A549 (cell line): ENCODE measurements around the gene KLHL3. TPM values are rescaled to one million over a fixed set of nuclear protein-coding genes. Genes with fewer than 3 reads are reported as not detected.

ENCODE experiments used
- ATAC-seq, 2 experiments: fragments of 200-7000 bp in 1 of 2; fragments of >200 bp in 1 of 2; cut with Nextera tagmentation in 1 of 2; cut with Tn5 transposase in 1 of 2; 3 replicates each; pipeline versions ENCODE4 v1.8.0 to v1.9.1; 2018 to 2020; ENCODE audit warnings: mild to moderate bottlenecking in 1 of 2, moderate library complexity in 1 of 2
- CTCF ChIA-PET: fragments of 300-600 bp; sonication (Branson Sonifier 250); formaldehyde crosslinking; extraction: SDS; loops from one replicate; lab custom pipeline; 2021; ENCODE audit warnings: antibody characterized with exemption, inconsistent platforms; lab: Yijun Ruan, JAX
- POLR2A ChIA-PET: fragments of 350-600 bp; formaldehyde crosslinking; extraction: SDS; loops from one replicate; lab custom pipeline; 2021; ENCODE audit warnings: antibody characterized with exemption, inconsistent platforms; lab: Yijun Ruan, JAX
- DNase-seq, 2 experiments: peaks; one replicate each; pipeline versions ENCODE4 v3.0.0 to v3.0.0-alpha.2; 2011 to 2016; ENCODE audit warnings: low read depth in 1 of 2, low spot score in 1 of 2
- FAIRE-seq: peaks from 2 replicates; lab custom pipeline; 2011; peaks lifted over from hg19 to GRCh38; lab: Jason Lieb, UNC
- H3K27ac ChIP-seq, 2 experiments: fragments of >200 bp; sonication (Bioruptor Twin); formaldehyde crosslinking; 3 replicates each; pipeline ENCODE4 v1.5.1; 2016 to 2017
- H3K4me1 ChIP-seq: fragments of >200 bp; sonication (Bioruptor Twin); formaldehyde crosslinking; 3 replicates; pipeline ENCODE4 v1.6.1; 2016
- H3K4me2 ChIP-seq: fragments of >200 bp; sonication (Bioruptor Twin); formaldehyde crosslinking; 3 replicates; pipeline ENCODE4 v1.6.1; 2016
- H3K4me3 ChIP-seq: fragments of >200 bp; sonication (Bioruptor Twin); formaldehyde crosslinking; 3 replicates; pipeline ENCODE4 v1.5.1; 2016
- H3K9me3 ChIP-seq: fragments of >200 bp; sonication (Bioruptor Twin); formaldehyde crosslinking; 3 replicates; pipeline ENCODE4 v1.6.1; 2016
- BCL3 ChIP-seq: fragments of >200 bp; sonication (Bioruptor Twin); formaldehyde crosslinking; IDR thresholded peaks from 3 replicates; pipeline ENCODE4 v1.6.1; 2016
- CBX8 ChIP-seq: fragments of 200-600 bp; sonication (generic); IDR thresholded peaks from 2 replicates; pipeline ENCODE4 v1.6.1; 2016
- ESRRA ChIP-seq: fragments of 150-350 bp; IDR thresholded peaks from 2 replicates; pipeline ENCODE4 v1.6.1; 2014; ENCODE audit warnings: mild to moderate bottlenecking, low read length, borderline replicate concordance
- GATA3 ChIP-seq: IDR thresholded peaks from 2 replicates; pipeline ENCODE4 v1.6.1; 2012; ENCODE audit warnings: borderline replicate concordance
- HEYL ChIP-seq: fragments of 250-450 bp; sonication (Bioruptor Pico); IDR thresholded peaks from 2 replicates; pipeline ENCODE4 v1.8.0; 2021; ENCODE audit warnings: mild to moderate bottlenecking, moderate library complexity
- JUN ChIP-seq, 2 experiments: fragments of >200 bp; sonication (Bioruptor Twin); formaldehyde crosslinking; IDR thresholded peaks; 2 replicates in 1 of 2; 3 replicates in 1 of 2; pipeline ENCODE4 v1.6.1; 2016 to 2017
- KDM1A ChIP-seq: fragments of 200-600 bp; sonication (generic); IDR thresholded peaks from 2 replicates; pipeline ENCODE4 v1.6.1; 2016; ENCODE audit warnings: low read depth, mild to moderate bottlenecking
- MAFK ChIP-seq: fragments of 450-650 bp; IDR thresholded peaks from 2 replicates; pipeline ENCODE4 v1.6.1; 2014; ENCODE audit not compliant: partially characterized antibody
- MAZ ChIP-seq: fragments of 150-350 bp; IDR thresholded peaks from 2 replicates; pipeline ENCODE4 v1.6.1; 2014; ENCODE audit warnings: antibody characterized with exemption, low read depth, low read length, borderline replicate concordance
- NR3C1 ChIP-seq: fragments of >200 bp; sonication (Bioruptor Twin); formaldehyde crosslinking; IDR thresholded peaks from 3 replicates; pipeline ENCODE4 v1.6.1; 2017
- REST ChIP-seq: fragments of 200-600 bp; sonication (generic); IDR thresholded peaks from 2 replicates; pipeline ENCODE4 v1.6.1; 2016; ENCODE audit warnings: antibody characterized with exemption, mild to moderate bottlenecking, moderate library complexity
- RFX5 ChIP-seq: fragments of 450-650 bp; IDR thresholded peaks from 2 replicates; pipeline ENCODE4 v1.7.1; 2014; ENCODE audit warnings: antibody characterized with exemption, mild to moderate bottlenecking, moderate library complexity
- RNF2 ChIP-seq: fragments of 200-600 bp; sonication (generic); IDR thresholded peaks from 2 replicates; pipeline ENCODE4 v1.6.1; 2016; ENCODE audit warnings: low read depth, mild to moderate bottlenecking, antibody characterized with exemption, moderate library complexity, borderline replicate concordance
- TFCP2L1 ChIP-seq: fragments of 250-450 bp; sonication (Bioruptor Pico); IDR thresholded peaks from 2 replicates; pipeline ENCODE4 v1.5.0; 2021; ENCODE audit warnings: mild to moderate bottlenecking
- USF2 ChIP-seq: fragments of 450-650 bp; IDR thresholded peaks from 2 replicates; pipeline ENCODE4 v1.6.1; 2014; ENCODE audit warnings: antibody characterized with exemption
- WGBS: methylation state at CpG from one replicate; pipeline ENCODE4 v1.1.6; 2017; ENCODE audit errors: missing lambda C conversion rate; 5-methylcytosine and 5-hydroxymethylcytosine counted together
- polyA plus RNA-seq, 4 experiments: library from polyadenylated mRNA; depleted of rRNA in 3 of 4; stranded (reverse); fragments of >200 nt; fragmentation: RNase III in 1 of 4; extraction: RNeasy Plus Mini Kit Qiagen cat#74134 plus additional on column Dnase treatment in 1 of 4; gene quantifications; 2 replicates in 3 of 4; 3 replicates in 1 of 4; pipeline ENCODE4 v1.2.3, GENCODE V29; 2011 to 2017

KLHL3 gene
- polyA plus RNA-seq, 2 of the 4 experiments (the other 2 are of a cell fraction) = 0.35 to 1.1 TPM

- no peak overlapping the region for H3K4me2 ChIP-seq
- CTCF ChIA-PET = interaction anchor here (1.2 kb wide), 1 partner anchor 11 kb away, joined by 3 read pairs; no protein-coding TSS in a partner anchor
These were observed 39.4 kb downstream of the KLHL3 start for GRCh38 chr5:137696481-137696880.

GRCh38 chr5:137695651-137696428 lies 40.0 kb downstream of the KLHL3 start:
- H3K4me2 ChIP-seq = no peak overlapping the region
- no peak overlapping the region for H3K4me3 ChIP-seq
- no peak for TF ChIP-seq NR3C1
- TF ChIP-seq MAFK = peak; percentile 7
- no peak overlapping the region for H3K27ac ChIP-seq
- ATAC-seq (no peak), FAIRE-seq (no peak), DNase-seq (no peak)
- no peaks in the 10 kb centered on the region for H3K4me1 ChIP-seq
- 57% methylated on average over 4 of the region's 4 CpGs for WGBS
- CTCF ChIA-PET = interaction anchor here (1.2 to 1.6 kb wide), 2 partner anchors 12 to 47 kb away, joined by 3 read pairs; no protein-coding TSS in a partner anchor
- no peaks in the 10 kb centered on the region for H3K9me3 ChIP-seq
- POLR2A ChIA-PET = no interaction called here

More at GRCh38 chr5:137696481-137696880, 39.4 kb downstream of the KLHL3 start:
- TF ChIP-seq BCL3 = no peak
- no peak for TF ChIP-seq HEYL
- no peak for TF ChIP-seq CBX8
- TF ChIP-seq USF2 = no peak
- TF ChIP-seq, all 56 proteins: peak for 0
- Histone ChIP-seq H3K27ac (no peak overlapping the region), H3K4me1 (no peaks in the 10 kb centered on the region), H3K4me3 (no peak overlapping the region), H3K9me3 (no peaks in the 10 kb centered on the region)
- POLR2A ChIA-PET = no interaction called here
- ATAC-seq (no peak), DNase-seq (no peak), FAIRE-seq (no peak)
- WGBS = 0% methylated on average over 1 of the region's 1 CpG

GRCh38 chr5:137693951-137694721 lies 41.8 kb downstream of the KLHL3 start:
- no peak for ATAC-seq
- TF ChIP-seq TFCP2L1 (CRISPR knock-in tag) (no peak), ESRRA (no peak), KDM1A (no peak), RNF2 (no peak), MAZ (no peak), RFX5 (no peak), JUN (IDR thresholded peaks at IDR 0.05) (no peak), REST (no peak), GATA3 (no peak)
- POLR2A ChIA-PET = no interaction called here
- H3K9me3 ChIP-seq = no peaks in the 10 kb centered on the region
- FAIRE-seq = no peak
- no peak overlapping the region for H3K4me2 ChIP-seq
- H3K27ac ChIP-seq = no peak overlapping the region
- 58% methylated on average over 7 of the region's 7 CpGs for WGBS
- CTCF ChIA-PET = interaction anchor here (0.9 to 1.8 kb wide), 6 partner anchors 8 to 440 kb away, joined by 3 to 7 read pairs (median 4); no protein-coding TSS in a partner anchor
- no peaks in the 10 kb centered on the region for H3K4me1 ChIP-seq
- H3K4me3 ChIP-seq = no peak overlapping the region
- DNase-seq = no peak
